ENCODE measurements around the gene ENOX1. TPM values are rescaled to one million over a fixed set of nuclear protein-coding genes. Genes with fewer than 3 reads are reported as not detected.

Gene ENOX1
- total and polyA plus RNA-seq, 9 of the 15 experiments (the other 6 are each of a cell fraction or from before 2014, with no cell fraction given) = not detected

GRCh38 chr13:43316281-43316680 lies 470.5 kb downstream of the ENOX1 start:
- CTCF ChIA-PET (ENCODE audit: low intra/inter-chr PET ratio) = no interaction called here
- Histone ChIP-seq H3K36me3 (ENCODE audit: control insufficient read depth, insufficient read depth, low read length) (no peaks in the 10 kb centered on the region), H3K79me2 (ENCODE audit: control insufficient read depth, insufficient read depth, low read length) (no peaks in the 10 kb centered on the region), H3K27me3 (ENCODE audit: control insufficient read depth in 2 of 2, insufficient read depth in 2 of 2, low read length in 2 of 2) (no peaks in the 10 kb centered on the region; a peak in 1 of 5 replicates), H3K4me3 (no peak overlapping the region), H3K9me1 (ENCODE audit: control insufficient read depth, insufficient read depth, low read length) (no peaks in the 10 kb centered on the region), H3K4me2 (ENCODE audit: insufficient read depth, low read length) (no peak overlapping the region), H3K4me1 (replicated peaks in 1 of 2; ENCODE audit: control insufficient read depth in 2 of 2, insufficient read depth in 2 of 2, low read length in 2 of 2) (no peaks in the 10 kb centered on the region), H2AFZ (ENCODE audit: low read depth, low read length) (no peak overlapping the region), H4K20me1 (replicated peaks; ENCODE audit: control insufficient read depth, insufficient read depth, low read length) (no peaks in the 10 kb centered on the region), H3K27ac (ENCODE audit: extremely low read depth, low read depth, low read length) (no peak overlapping the region), H3K9me3 (replicated peaks; ENCODE audit: control insufficient read depth, insufficient read depth, low read depth, low read length) (no peaks in the 10 kb centered on the region), H3K9ac (ENCODE audit: insufficient read depth in 1 of 2, low read depth in 2 of 2, low read length in 2 of 2) (no peak overlapping the region)
- TF ChIP-seq KDM1A (IDR thresholded peaks at IDR 0.05) = no peak
- TF ChIP-seq SRSF9 (IDR thresholded peaks at IDR 0.05; ENCODE audit: borderline replicate concordance, low read depth, low read length) = no peak
- TF ChIP-seq TGIF2 (CRISPR knock-in tag; IDR thresholded peaks at IDR 0.05) = no peak
- TF ChIP-seq ATF4 (CRISPR knock-in tag; IDR thresholded peaks at IDR 0.05) = no peak
- no peak for TF ChIP-seq CBFB (CRISPR knock-in tag; IDR thresholded peaks at IDR 0.05)
- no peak for TF ChIP-seq DACH1 (IDR thresholded peaks at IDR 0.05; ENCODE audit: partially characterized antibody)
- TF ChIP-seq YBX1 (IDR thresholded peaks at IDR 0.05) = no peak
- no peak for TF ChIP-seq STAT6 (CRISPR knock-in tag; IDR thresholded peaks at IDR 0.05)
- no peak for TF ChIP-seq EWSR1 (IDR thresholded peaks at IDR 0.05; ENCODE audit: borderline replicate concordance, low read depth, partially characterized antibody)
- TF ChIP-seq NFIC (IDR thresholded peaks at IDR 0.05) = no peak
- WGBS (ENCODE audit: insufficient coverage, low coverage, missing lambda C conversion rate) = 7% methylated on average over 2 of the region's 2 CpGs
- DNase-seq (ENCODE audit: extremely low read depth in 1 of 4, low spot score in 3 of 4) = no peak
- no peak for FAIRE-seq
- in situ Hi-C loops (cut with MboI) (no loop called here), intact Hi-C loops (cut with micrococcal nuclease) (no loop called here)
- POLR2A ChIA-PET = interaction anchor here (0.5 kb wide), 1 partner anchor 72 kb away, joined by 3 read pairs; no protein-coding TSS in a partner anchor
- BruUV-seq (replicated peaks) = no TSS peak
- no peak for ATAC-seq
